Medulla oblongata (tissue), 1 donor: ENCODE measurements around the gene LYZL2.
"Not testable (repeated sequence)": the region's sequence is repeated elsewhere in the genome, so short reads cannot be mapped to it uniquely, and the experiment has no call there.

Experiments
- DNase-seq: peaks from one replicate; pipeline ENCODE4 v3.0.0-alpha.2; 2015; ENCODE audit errors: extremely low spot score

LYZL2 gene

GRCh38 chr10:30594077-30594476, 35.5 kb downstream of the LYZL2 start:
- DNase-seq: no peak

- not testable (repeated sequence) for DNase-seq
Observed at GRCh38 chr10:30592770-30593169, 36.8 kb downstream of the LYZL2 start.

- DNase-seq: peak; percentile 83
Observed at GRCh38 chr10:30591249-30591670, 38.3 kb downstream of the LYZL2 start.

GRCh38 chr10:30589441-30589840, 40.1 kb downstream of the LYZL2 start:
- DNase-seq: no peak

- peak; percentile 54 for DNase-seq
Observed at GRCh38 chr10:30587522-30588031, 42.0 kb downstream of the LYZL2 start.

- no peak for DNase-seq
Observed at GRCh38 chr10:30586828-30587227, 42.7 kb downstream of the LYZL2 start.

- DNase-seq: peak; percentile 74
Observed at GRCh38 chr10:30583778-30584415, 45.7 kb downstream of the LYZL2 start.

- peak; percentile 45 for DNase-seq
Observed at GRCh38 chr10:30581779-30582380, 47.7 kb downstream of the LYZL2 start.

- no peak for DNase-seq
Observed at GRCh38 chr10:30580676-30581075, 48.9 kb downstream of the LYZL2 start.

- DNase-seq: no peak
Observed at GRCh38 chr10:30580241-30580640, 49.3 kb downstream of the LYZL2 start.

GRCh38 chr10:30579574-30579973, 50.0 kb downstream of the LYZL2 start:
- no peak for DNase-seq

GRCh38 chr10:30577048-30577447, 52.5 kb downstream of the LYZL2 start:
- DNase-seq: no peak

- DNase-seq: no peak
Observed at GRCh38 chr10:30576641-30577040, 52.9 kb downstream of the LYZL2 start.

GRCh38 chr10:30574432-30574796, 55.1 kb downstream of the LYZL2 start:
- DNase-seq: no peak

GRCh38 chr10:30573721-30574431, 55.7 kb downstream of the LYZL2 start:
- no peak for DNase-seq

GRCh38 chr10:30565449-30565848, 64.1 kb downstream of the LYZL2 start:
- DNase-seq: no peak

- no peak for DNase-seq
Observed at GRCh38 chr10:30562787-30563186, 66.8 kb downstream of the LYZL2 start.
